Effector memory CD8-positive, alpha-beta T cell (primary cell): ENCODE data around the gene PHTF2.

ENCODE experiments used
- ATAC-seq: fragments of 150-1000 bp; cut with Tn5 transposase; replicated peaks from 2 replicates; pipeline ENCODE4 v1.10.0; 2021; ENCODE audit warnings: mild to moderate bottlenecking, moderate library complexity
- DNase-seq, 3 experiments: peaks; one replicate each; pipeline ENCODE4 v3.0.0; 2021
- H3K27ac Mint-ChIP-seq, 2 donors: one replicate each; pipeline ENCODE4 v1.8.0; 2022; ENCODE audit warnings: mild to moderate bottlenecking in 2 of 2, mixed read lengths in 2 of 2, moderate library complexity in 2 of 2
- H3K27me3 Mint-ChIP-seq, 2 donors: one replicate each; pipeline ENCODE4 v1.8.0; 2022; ENCODE audit warnings: mixed read lengths in 2 of 2
- H3K36me3 Mint-ChIP-seq: one replicate; pipeline ENCODE4 v1.8.0; 2022; ENCODE audit warnings: mild to moderate bottlenecking, moderate library complexity, mixed read lengths; ENCODE audit not compliant: insufficient read depth
- H3K4me1 Mint-ChIP-seq, 2 donors: one replicate each; pipeline ENCODE4 v1.8.0; 2022; ENCODE audit warnings: low read depth in 2 of 2, mixed read lengths in 2 of 2
- H3K4me3 Mint-ChIP-seq, 2 donors: one replicate each; pipeline ENCODE4 v1.8.0; 2022; ENCODE audit warnings: mild to moderate bottlenecking in 2 of 2, mixed read lengths in 2 of 2, moderate library complexity in 2 of 2
- H3K9me3 Mint-ChIP-seq, 2 donors: one replicate each; pipeline ENCODE4 v1.8.0; 2022; ENCODE audit warnings: mixed read lengths in 2 of 2

Gene PHTF2

DNA sequence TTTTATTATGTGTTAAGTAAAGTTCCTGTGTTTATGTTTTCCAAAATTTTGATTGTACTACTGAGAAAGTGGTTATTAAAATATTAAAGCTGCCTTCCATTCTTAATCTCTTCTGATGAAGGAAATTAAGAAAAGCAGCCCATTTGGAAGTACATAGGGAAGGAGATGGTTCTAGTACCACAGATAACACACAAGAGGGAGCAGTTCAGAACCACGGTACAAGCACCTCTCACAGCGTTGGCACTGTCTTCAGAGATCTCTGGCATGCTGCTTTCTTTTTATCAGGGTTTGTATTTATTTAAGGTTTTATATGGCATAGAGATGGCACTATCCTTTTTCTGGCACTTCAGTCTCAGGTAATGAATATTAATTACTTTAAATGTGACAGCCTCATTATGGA lies 111.6 kb downstream of the PHTF2 start:
- Mint-ChIP-seq H3K4me3 (no peak overlapping the region), H3K27ac (no peak overlapping the region), H3K4me1 (peaks cover 3 to 10% of the 10 kb centered on the region in 2 donors), H3K9me3 (no peaks in the 10 kb centered on the region), H3K36me3 (peaks cover 12% of the 10 kb centered on the region), H3K27me3 (no peaks in the 10 kb centered on the region)
- ATAC-seq, result no peak
- DNase-seq, result no peak

DNA sequence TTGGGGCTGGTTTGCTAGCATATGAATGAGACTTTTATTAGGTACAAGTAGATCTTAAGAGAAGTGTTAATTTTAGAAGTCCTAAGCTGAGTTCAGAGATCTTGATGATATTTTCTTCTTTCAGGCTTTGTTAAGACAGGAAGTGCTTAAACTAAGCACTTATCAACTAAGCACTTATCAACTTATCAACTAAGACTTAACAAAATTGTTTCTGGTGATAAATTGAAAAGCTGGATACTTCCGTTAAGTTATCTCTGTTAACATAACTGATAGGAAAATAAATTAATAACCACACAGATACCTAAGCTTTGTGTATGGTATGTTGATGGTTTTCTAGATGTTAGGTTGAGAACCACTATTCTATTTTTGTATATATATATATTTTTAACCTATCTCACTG lies 113.7 kb downstream of the PHTF2 start:
- no peak overlapping the region for H3K4me3 Mint-ChIP-seq
- H3K36me3 Mint-ChIP-seq, result peaks cover 15% of the 10 kb centered on the region
- ATAC-seq (no peak), DNase-seq (no peak)
- no peaks in the 10 kb centered on the region for H3K9me3 Mint-ChIP-seq
- no peak overlapping the region for H3K27ac Mint-ChIP-seq
- H3K27me3 Mint-ChIP-seq, result no peaks in the 10 kb centered on the region
- H3K4me1 Mint-ChIP-seq, result peaks cover 3 to 6% of the 10 kb centered on the region in 2 donors

DNA sequence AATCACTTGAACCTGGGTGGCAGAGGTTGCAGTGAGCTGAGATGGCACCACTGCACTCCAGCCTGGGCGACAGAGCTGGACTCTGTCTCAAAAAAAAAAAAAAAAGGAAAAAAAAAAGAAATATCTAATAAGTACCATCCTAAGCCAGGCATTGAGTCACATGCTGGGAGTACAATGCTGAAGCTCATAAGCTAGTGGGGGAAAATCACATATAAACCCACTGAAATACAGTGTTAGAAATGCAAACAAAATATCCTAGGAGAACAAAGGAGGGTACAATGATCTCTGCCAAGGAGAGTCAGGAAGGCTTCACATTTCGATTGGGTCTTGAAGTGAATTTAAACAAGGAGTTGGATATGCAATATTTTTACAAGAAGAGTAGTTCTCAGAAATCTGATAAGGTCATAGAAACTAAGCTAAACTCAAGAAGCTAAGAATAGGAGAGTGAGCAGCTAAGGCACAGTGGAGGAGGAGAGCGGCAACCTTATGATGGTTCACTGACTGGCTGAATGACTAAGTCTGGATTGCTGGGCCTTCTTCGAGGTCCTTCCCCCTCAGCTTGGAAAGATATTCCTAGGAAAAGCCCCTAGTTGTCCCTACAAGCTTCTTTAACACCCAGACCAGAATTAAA lies 115.5 kb downstream of the PHTF2 start:
- peaks cover 14% of the 10 kb centered on the region for H3K36me3 Mint-ChIP-seq
- no peaks in the 10 kb centered on the region for H3K9me3 Mint-ChIP-seq
- peak overlapping the region in 1 of 2 donors; percentile 5 for H3K27ac Mint-ChIP-seq
- H3K4me3 Mint-ChIP-seq, result no peak overlapping the region
- DNase-seq (no peak), ATAC-seq (no peak)
- H3K27me3 Mint-ChIP-seq, result no peaks in the 10 kb centered on the region
- peaks cover 3 to 9% of the 10 kb centered on the region in 2 donors for H3K4me1 Mint-ChIP-seq

DNA sequence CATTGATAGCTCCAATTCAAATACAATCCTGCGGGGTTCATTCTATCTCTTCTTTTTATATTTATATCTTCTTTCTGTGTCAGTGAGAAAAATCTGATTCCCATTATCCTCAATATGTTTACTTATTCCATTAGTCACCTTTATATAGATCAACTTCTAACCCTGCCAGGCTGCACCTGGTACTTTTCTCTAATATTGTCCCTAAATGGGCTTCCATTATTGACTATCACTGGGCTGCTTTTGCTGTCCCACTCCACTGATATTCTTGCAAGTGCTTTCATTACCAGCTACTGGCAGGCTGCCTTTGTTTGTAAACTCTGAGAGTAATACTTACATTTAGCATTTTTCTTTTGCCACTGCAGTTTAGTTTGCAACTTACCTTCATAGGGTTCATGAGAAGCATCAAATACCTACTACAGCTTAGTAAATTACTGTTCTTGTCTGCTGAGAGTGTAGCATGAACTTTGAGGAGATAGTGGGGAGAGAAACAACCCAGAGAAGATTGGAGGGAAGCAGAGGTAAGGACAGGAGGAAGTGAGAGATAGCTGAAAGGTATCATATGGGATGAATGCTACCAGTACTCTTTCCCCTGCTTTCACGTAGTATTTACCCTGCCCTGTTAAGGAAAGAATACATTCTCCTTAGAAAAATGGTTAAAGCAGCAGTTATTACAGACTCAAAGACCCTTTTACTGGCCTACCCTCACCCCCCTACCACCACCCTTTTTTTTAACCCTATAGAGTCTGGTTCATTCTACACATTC lies 119.1 kb downstream of the PHTF2 start:
- Mint-ChIP-seq H3K36me3 (peaks cover 19% of the 10 kb centered on the region), H3K9me3 (no peaks in the 10 kb centered on the region), H3K27me3 (no peaks in the 10 kb centered on the region), H3K4me1 (peaks cover 0 to 7% of the 10 kb centered on the region in 2 donors), H3K4me3 (no peak overlapping the region), H3K27ac (peak overlapping the region in 1 of 2 donors; percentile 26)
- DNase-seq (no peak), ATAC-seq (no peak)

DNA sequence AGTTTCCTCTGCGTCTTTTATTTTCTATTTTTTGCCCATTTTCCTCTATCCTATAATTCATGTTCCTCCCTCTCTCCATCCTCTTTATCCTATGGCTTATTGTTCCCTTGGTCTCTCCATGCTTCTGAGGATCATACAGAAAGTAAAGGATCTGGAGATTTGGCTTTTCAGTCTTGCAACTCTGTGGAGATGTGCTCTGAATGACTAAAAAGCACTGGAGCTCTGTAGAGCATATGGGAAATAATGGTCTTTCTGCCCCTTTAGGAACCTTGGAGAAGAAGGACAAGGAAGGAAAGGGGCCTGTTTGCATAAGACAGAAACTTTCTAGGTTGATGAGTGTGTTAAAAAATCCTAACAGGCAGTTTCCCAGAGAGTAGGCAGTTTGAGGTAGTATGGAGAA lies 120.1 kb downstream of the PHTF2 start:
- DNase-seq, result no peak
- peaks cover 5 to 7% of the 10 kb centered on the region in 2 donors for H3K4me1 Mint-ChIP-seq
- H3K9me3 Mint-ChIP-seq, result no peaks in the 10 kb centered on the region
- no peaks in the 10 kb centered on the region for H3K27me3 Mint-ChIP-seq
- no peak overlapping the region for H3K27ac Mint-ChIP-seq
- ATAC-seq, result no peak
- no peak overlapping the region for H3K4me3 Mint-ChIP-seq
- peaks cover 26% of the 10 kb centered on the region for H3K36me3 Mint-ChIP-seq

DNA sequence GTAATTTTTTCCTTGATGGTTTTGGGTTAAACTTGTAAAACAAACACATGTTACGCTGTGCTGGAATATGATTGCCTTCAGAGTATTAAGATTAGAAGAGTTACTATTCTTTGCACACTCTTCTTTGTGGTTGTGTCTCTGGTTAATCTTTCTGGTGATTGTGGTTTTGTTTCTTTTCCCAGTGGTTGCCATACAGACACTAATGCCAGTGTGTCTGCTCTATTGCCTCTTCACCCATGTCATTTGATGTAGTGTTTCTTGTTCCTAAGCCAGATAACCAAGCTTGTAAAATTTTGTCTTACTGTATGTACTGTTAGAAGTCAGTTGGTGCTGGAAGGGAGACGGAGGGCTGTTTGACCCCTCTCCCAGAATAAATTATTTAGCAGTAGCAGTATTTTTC lies 124.8 kb downstream of the PHTF2 start:
- Mint-ChIP-seq H3K27me3 (no peaks in the 10 kb centered on the region), H3K36me3 (peaks cover 32% of the 10 kb centered on the region), H3K4me1 (peaks cover 2 to 5% of the 10 kb centered on the region in 2 donors), H3K9me3 (no peaks in the 10 kb centered on the region), H3K4me3 (no peak overlapping the region), H3K27ac (no peak overlapping the region)
- ATAC-seq (no peak), DNase-seq (no peak)

DNA sequence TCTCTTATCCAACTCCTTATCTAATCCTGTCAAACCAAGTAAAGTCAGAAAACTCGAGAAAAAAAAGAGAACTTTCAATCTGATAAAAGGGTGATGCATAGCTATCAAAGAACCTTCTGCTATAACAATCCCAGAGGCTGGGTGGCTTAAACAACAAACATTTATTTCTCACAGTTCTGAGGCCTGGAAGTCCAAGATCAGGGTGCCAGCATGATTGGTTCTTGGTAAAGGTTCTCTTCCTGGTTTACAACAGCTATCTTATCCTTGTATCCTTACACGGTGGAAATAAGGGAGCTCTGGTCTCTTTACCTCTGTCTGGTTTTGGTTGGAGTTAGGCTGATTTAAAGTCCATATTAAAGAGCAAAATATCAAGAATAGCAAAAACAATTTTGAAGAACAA lies 131.9 kb downstream of the PHTF2 start:
- Mint-ChIP-seq H3K27me3 (no peaks in the 10 kb centered on the region), H3K36me3 (peaks cover 27% of the 10 kb centered on the region), H3K27ac (peak overlapping the region in 1 of 2 donors; percentile 58), H3K4me1 (peaks cover 0 to 3% of the 10 kb centered on the region in 2 donors), H3K4me3 (no peak overlapping the region), H3K9me3 (no peaks in the 10 kb centered on the region)
- DNase-seq (no peak), ATAC-seq (no peak)

DNA sequence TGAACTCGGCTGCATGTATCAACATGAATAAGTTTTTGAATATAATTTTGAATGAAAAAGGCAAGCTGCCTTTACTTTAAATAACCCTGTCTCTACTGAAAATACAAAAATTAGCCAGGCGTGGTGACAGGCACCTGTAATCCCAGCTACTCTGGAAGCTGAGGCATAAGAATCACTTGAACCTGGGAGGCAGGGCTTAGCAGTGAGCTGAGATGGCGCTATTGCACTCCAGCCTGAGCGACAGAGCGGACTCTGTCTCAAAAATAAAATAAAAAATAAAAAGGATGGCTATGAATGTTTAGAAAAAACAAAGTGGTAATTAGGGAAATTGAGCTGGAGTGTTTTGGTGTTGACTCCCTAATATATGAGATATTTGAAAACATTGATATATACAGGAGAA lies 133.3 kb downstream of the PHTF2 start:
- no peaks in the 10 kb centered on the region for H3K9me3 Mint-ChIP-seq
- no peak overlapping the region for H3K4me3 Mint-ChIP-seq
- no peak for ATAC-seq
- H3K4me1 Mint-ChIP-seq, result peaks cover 0 to 7% of the 10 kb centered on the region in 2 donors
- no peak for DNase-seq
- H3K27ac Mint-ChIP-seq, result peak overlapping the region in 1 of 2 donors; percentile 0
- H3K36me3 Mint-ChIP-seq, result peaks cover 22% of the 10 kb centered on the region
- no peaks in the 10 kb centered on the region for H3K27me3 Mint-ChIP-seq

DNA sequence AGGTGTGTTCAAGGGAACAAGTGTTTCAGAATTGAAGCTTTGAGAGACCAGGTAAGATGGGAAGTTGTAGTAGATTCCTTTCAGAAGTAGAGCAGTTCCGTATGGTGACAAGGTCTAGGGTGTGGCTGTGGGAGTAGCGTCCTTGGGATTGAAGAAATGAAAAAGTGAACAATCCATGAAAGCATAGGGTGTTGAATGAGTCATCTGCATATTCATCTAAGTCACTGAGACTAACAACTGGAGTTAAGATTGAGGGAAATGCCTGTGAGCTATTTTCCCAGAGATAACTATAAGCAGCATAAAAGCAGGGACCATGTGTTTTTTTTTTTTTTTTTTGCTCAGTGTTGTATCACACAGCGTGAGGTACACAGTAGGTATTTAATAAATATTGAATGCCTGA lies 134.8 kb downstream of the PHTF2 start:
- peak overlapping the region in 1 of 2 donors; percentile 7 for H3K27ac Mint-ChIP-seq
- peaks cover 0 to 7% of the 10 kb centered on the region in 2 donors for H3K4me1 Mint-ChIP-seq
- H3K36me3 Mint-ChIP-seq, result peaks cover 18% of the 10 kb centered on the region
- H3K9me3 Mint-ChIP-seq, result no peaks in the 10 kb centered on the region
- ATAC-seq (no peak), DNase-seq (no peak)
- H3K27me3 Mint-ChIP-seq, result no peaks in the 10 kb centered on the region
- H3K4me3 Mint-ChIP-seq, result no peak overlapping the region

DNA sequence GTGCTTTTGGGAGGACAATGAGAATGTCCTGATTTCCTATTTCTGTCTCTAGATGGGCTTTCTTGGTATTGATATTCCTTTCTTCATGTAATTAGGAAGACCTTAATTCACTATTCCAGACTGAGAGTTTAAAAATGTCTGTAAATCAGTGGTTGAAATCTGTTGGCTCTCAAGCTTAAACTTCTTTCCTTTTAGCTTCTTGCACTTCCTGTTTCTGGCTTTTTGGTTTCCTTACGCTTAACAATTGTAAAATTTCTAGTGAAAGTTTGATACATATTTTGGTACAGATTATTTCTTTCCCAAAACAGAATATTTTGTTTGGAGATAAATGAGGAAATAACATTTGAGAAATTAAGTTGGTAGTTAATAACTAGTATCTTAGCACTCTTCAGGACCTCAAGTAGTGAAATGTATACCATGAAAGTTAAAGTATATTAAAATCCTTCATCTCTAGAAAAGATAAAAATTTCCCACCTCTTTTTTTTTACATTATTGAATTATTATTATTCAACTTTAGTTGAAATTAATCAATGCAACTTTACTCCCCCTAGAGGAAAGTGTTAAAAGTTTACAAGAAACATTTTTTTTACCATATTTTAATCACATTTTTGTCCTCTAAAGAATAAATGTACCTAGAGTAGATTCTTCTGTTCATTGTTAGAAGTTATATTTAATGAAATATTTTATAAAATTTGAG lies 137.2 kb downstream of the PHTF2 start:
- H3K27me3 Mint-ChIP-seq, result no peaks in the 10 kb centered on the region
- DNase-seq (no peak), ATAC-seq (no peak)
- peak overlapping the region in 1 of 2 donors; percentile 54 for H3K27ac Mint-ChIP-seq
- H3K9me3 Mint-ChIP-seq, result no peaks in the 10 kb centered on the region
- peaks cover 0 to 7% of the 10 kb centered on the region in 2 donors for H3K4me1 Mint-ChIP-seq
- peaks cover 9% of the 10 kb centered on the region for H3K36me3 Mint-ChIP-seq
- H3K4me3 Mint-ChIP-seq, result no peak overlapping the region

DNA sequence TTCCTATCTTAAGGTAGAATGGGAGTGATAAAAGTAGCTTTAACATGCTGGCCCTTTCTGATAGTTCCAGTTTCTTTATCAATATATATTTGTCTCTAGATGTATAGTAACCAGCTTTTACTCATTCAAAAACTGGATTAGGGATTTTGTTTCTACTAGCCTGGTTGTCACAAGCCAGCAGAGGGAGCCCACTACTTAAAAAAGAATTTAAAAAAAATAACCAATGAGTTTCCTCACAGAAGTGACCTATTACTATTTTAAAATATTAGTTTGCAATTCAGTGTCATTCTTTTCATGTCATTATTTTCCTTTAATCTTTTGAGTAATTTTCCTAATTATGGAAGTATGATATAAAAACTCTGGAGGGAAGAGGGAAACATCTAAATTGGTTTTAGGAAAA lies 142.1 kb downstream of the PHTF2 start:
- Mint-ChIP-seq H3K27ac (no peak overlapping the region), H3K9me3 (no peaks in the 10 kb centered on the region), H3K4me1 (peaks cover 1 to 2% of the 10 kb centered on the region in 2 donors), H3K27me3 (no peaks in the 10 kb centered on the region), H3K36me3 (peaks cover 23% of the 10 kb centered on the region), H3K4me3 (no peak overlapping the region)
- DNase-seq, result no peak
- ATAC-seq, result no peak

DNA sequence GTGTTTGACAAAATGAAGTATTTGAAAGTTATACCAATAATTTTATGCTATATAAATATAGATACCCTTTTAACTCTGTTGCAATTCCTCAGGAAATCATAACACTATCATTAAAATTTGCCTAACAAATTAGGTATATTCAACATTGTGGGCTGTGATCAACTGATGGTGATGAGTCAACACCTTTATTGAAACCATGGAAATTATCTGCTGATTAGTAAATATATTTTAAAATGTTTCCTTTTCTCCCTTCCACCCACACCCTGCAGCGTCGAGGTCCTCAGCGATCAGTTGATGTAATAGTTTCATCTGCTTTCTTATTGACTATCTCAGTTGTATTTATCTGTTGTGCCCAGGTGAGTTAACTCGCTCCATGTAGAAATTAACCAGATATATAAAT lies 143.9 kb downstream of the PHTF2 start:
- ATAC-seq, result no peak
- H3K36me3 Mint-ChIP-seq, result peaks cover 23% of the 10 kb centered on the region

DNA sequence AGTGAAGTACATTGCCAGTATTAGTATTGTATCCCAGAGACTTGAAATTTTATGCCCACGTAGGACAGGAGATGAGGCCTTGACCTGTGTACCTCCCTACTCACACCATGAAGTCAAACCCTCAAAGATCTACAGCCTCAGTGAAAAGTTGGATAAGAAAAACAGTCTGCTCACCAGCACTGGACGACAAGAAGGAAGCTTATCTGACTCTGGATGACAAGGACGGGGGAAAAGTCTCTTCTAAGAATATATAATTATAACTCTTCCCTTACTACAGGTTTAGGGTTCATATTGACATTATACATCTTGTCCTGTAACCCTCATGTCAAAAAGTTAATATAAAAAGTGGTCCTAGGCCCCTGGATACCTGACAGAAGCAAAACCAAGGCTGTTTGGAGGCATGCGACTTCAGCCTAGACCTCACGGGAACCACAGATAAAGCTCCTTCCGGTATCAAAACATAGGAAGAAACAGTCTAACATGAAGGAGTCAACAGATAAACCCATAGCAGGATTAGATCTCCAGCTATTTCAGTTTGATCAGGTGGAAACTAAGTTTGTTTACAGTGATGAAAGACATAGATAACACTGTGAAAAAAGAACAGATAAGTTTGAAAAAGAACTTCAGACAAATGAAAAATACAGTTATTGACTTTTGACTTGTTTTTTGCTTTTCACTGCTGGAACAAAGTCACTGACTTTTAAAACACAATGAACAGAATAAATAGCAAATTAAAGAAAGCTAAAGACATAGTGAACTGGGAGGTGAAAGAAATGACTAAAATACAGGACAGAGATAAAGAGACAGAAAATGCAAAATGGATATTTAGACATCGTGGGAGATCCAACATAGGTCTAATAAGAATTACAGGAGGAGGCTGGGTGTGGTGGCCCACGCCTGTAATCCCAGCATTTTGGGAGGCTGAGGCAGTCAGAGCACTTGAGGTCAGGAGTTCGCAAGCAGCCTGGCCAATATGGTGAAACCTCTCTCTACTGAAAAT lies 145.9 kb downstream of the PHTF2 start:
- Mint-ChIP-seq H3K27ac (peak overlapping the region; percentile 19 to 62), H3K27me3 (no peaks in the 10 kb centered on the region), H3K9me3 (no peaks in the 10 kb centered on the region), H3K4me3 (no peak overlapping the region), H3K36me3 (peaks cover 21% of the 10 kb centered on the region), H3K4me1 (peaks cover 0 to 1% of the 10 kb centered on the region in 2 donors)
- no peak for ATAC-seq
- DNase-seq, result no peak

More for the DNA sequence above, 143.9 kb downstream of the PHTF2 start:
- no peak overlapping the region for H3K4me3 Mint-ChIP-seq
- H3K27me3 Mint-ChIP-seq, result no peaks in the 10 kb centered on the region
- H3K4me1 Mint-ChIP-seq, result peaks cover 0 to 1% of the 10 kb centered on the region in 2 donors
- DNase-seq, result no peak
- H3K27ac Mint-ChIP-seq, result no peak overlapping the region
- H3K9me3 Mint-ChIP-seq, result no peaks in the 10 kb centered on the region
